Fibroblast of lung (primary cell): ENCODE data around the gene IMMT. TPM values are rescaled to one million over a fixed set of nuclear protein-coding genes. Genes with fewer than 3 reads are reported as not detected.

ENCODE experiments used
- DNase-seq, 2 donors: peaks; one replicate each; pipeline versions ENCODE4 v3.0.0 to v3.0.0-alpha.2; 2010; ENCODE audit warnings: low read depth in 2 of 2
- H2AFZ ChIP-seq: 2 replicates; pipeline ENCODE4 v1.5.1; 2012; ENCODE audit warnings: low read length, control low read depth, inconsistent platforms
- H3K27ac ChIP-seq: 2 replicates; pipeline ENCODE4 v1.5.1; 2011; ENCODE audit warnings: low read length, control low read depth; ENCODE audit not compliant: insufficient read depth
- H3K27me3 ChIP-seq: 2 replicates; pipeline ENCODE4 v1.5.1; 2011; ENCODE audit warnings: mild to moderate bottlenecking, low read length; ENCODE audit not compliant: control insufficient read depth, insufficient read depth
- H3K36me3 ChIP-seq: 2 replicates; pipeline ENCODE4 v1.5.1; 2011; ENCODE audit warnings: low read length; ENCODE audit not compliant: control insufficient read depth, insufficient read depth
- H3K4me1 ChIP-seq: 2 replicates; pipeline ENCODE4 v1.5.1; 2011; ENCODE audit warnings: low read length; ENCODE audit not compliant: control insufficient read depth, insufficient read depth; ENCODE audit errors: extremely low read depth
- H3K4me2 ChIP-seq: 2 replicates; pipeline ENCODE4 v1.5.1; 2011; ENCODE audit warnings: low read length, control low read depth; ENCODE audit not compliant: insufficient read depth; ENCODE audit errors: extremely low read depth
- H3K4me3 ChIP-seq, 4 experiments: fragments of 200-600 bp in 1 of 4; sonication (generic) in 1 of 4; replicated peaks in 1 of 4; 2 replicates each; pipeline ENCODE4 v1.5.1; 2011 to 2016; ENCODE audit warnings: low read length in 4 of 4, low read depth in 3 of 4, mild to moderate bottlenecking in 3 of 4, control low read depth in 2 of 4, inconsistent platforms in 1 of 4, mixed read lengths in 1 of 4; ENCODE audit not compliant: insufficient read depth in 1 of 4; ENCODE audit errors: control extremely low read depth in 1 of 4
- H3K79me2 ChIP-seq: 2 replicates; pipeline ENCODE4 v1.5.1; 2012; ENCODE audit warnings: mild to moderate bottlenecking, low read length, inconsistent platforms; ENCODE audit not compliant: control insufficient read depth, insufficient read depth
- H3K9ac ChIP-seq: 2 replicates; pipeline ENCODE4 v1.5.1; 2011; ENCODE audit warnings: mild to moderate bottlenecking, low read length, control low read depth; ENCODE audit not compliant: insufficient read depth
- H3K9me3 ChIP-seq: 2 replicates; pipeline ENCODE4 v1.5.1; 2012; ENCODE audit warnings: low read depth, low read length; ENCODE audit not compliant: control insufficient read depth, insufficient read depth
- H4K20me1 ChIP-seq: 2 replicates; pipeline ENCODE4 v1.5.1; 2011; ENCODE audit warnings: low read length; ENCODE audit not compliant: control insufficient read depth, insufficient read depth; ENCODE audit errors: extremely low read depth
- EZH2 ChIP-seq: IDR thresholded peaks from 2 replicates; pipeline ENCODE4 v1.5.1; 2012; ENCODE audit warnings: low read length, control low read depth, mild to moderate bottlenecking; ENCODE audit errors: missing control alignments
- polyA plus RNA-seq, 2 donors: library from polyadenylated mRNA; depleted of rRNA in 1 of 2; stranded (reverse) in 1 of 2; unstranded in 1 of 2; fragments of >200 nt; gene quantifications; 2 replicates each; pipeline ENCODE4 v1.2.1, GENCODE V29; 2011 to 2012; ENCODE audit warnings: missing spikeins in 1 of 2
- total RNA-seq: library from RNA; depleted of rRNA; stranded (reverse); fragments of >200 nt; gene quantifications from 2 replicates; pipeline ENCODE4 v1.2.1, GENCODE V29; 2014
- TF ChIP-seq, protein P1 (sequence below), 2 donors: IDR thresholded peaks in 1 of 2; conservative IDR thresholded peaks in 1 of 2; 1 replicate in 1 of 2; 2 replicates in 1 of 2; pipeline ENCODE4 v1.5.1; 2011 to 2012; ENCODE audit warnings: low read length in 2 of 2, control low read depth in 1 of 2, inconsistent platforms in 1 of 2, low read depth in 1 of 2, mild to moderate bottlenecking in 1 of 2

IMMT gene
- total and polyA plus RNA-seq, 2 donors (not counting 1 experiment from before 2014, with no cell fraction given), result 47.1 to 52.7 TPM

DNA sequence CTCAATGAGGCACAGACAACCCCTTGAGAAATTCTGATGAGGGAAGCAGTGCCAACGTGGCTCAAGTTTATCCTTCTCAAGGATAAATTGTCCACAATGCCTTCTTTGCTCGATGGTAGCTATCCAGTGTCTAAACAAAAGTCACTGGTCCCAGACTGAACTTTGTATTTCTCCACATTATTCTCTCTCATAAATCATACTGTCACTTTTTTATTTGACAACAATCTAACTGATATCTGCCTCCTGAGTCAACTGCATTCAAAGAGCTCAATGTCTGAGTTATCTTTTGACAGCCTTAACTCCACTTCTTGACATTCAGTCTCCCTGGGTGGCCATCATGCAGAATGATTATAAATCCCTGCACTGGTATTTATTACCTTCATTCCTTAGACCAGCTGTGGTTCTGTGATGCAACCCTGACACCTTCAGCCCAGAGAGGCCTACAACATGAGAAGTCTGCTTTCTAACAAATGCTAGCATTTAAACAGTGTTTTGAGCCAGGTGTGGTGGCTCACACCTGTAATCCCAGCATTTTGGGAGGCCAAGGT lies 38.2 kb downstream of the IMMT start:
- TF ChIP-seq, protein P1, sequence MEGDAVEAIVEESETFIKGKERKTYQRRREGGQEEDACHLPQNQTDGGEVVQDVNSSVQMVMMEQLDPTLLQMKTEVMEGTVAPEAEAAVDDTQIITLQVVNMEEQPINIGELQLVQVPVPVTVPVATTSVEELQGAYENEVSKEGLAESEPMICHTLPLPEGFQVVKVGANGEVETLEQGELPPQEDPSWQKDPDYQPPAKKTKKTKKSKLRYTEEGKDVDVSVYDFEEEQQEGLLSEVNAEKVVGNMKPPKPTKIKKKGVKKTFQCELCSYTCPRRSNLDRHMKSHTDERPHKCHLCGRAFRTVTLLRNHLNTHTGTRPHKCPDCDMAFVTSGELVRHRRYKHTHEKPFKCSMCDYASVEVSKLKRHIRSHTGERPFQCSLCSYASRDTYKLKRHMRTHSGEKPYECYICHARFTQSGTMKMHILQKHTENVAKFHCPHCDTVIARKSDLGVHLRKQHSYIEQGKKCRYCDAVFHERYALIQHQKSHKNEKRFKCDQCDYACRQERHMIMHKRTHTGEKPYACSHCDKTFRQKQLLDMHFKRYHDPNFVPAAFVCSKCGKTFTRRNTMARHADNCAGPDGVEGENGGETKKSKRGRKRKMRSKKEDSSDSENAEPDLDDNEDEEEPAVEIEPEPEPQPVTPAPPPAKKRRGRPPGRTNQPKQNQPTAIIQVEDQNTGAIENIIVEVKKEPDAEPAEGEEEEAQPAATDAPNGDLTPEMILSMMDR (conservative IDR thresholded peaks at IDR 0.05 in 1 of 2, IDR thresholded peaks at IDR 0.05 in 1 of 2; ENCODE audit: low read depth in 1 of 2, low read length in 2 of 2), result no peak
- TF ChIP-seq EZH2, result no peak
- Histone ChIP-seq H3K9ac (no peak overlapping the region), H3K4me2 (no peak overlapping the region), H4K20me1 (no peaks in the 10 kb centered on the region), H3K4me1 (no peaks in the 10 kb centered on the region), H3K79me2 (no peaks in the 10 kb centered on the region), H3K9me3 (no peaks in the 10 kb centered on the region), H3K27ac (no peak overlapping the region), H3K27me3 (no peaks in the 10 kb centered on the region), H3K36me3 (no peaks in the 10 kb centered on the region), H2AFZ (no peak overlapping the region), H3K4me3 (no peak overlapping the region)
- no peak for DNase-seq

DNA sequence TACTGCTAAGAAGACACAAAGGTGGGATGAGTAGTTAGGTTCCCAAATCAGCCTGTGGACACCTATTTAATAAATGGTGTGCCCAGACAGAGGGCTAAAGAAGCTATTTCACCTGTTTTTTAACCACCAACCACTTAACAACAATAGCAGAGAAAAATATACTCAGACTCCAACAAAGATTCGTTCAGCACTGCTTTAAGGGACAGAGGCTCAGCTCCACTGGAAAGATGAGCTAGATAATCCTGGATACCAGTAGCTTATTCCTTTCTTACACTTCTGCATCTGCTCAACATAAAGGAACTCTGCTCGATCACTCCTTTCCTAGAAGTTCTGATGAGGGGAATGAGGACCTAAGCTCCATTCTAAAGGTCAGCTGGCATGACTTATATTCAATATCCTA lies 44.8 kb downstream of the IMMT start:
- H3K79me2 ChIP-seq, result no peaks in the 10 kb centered on the region
- H3K9ac ChIP-seq, result no peak overlapping the region
- H3K4me1 ChIP-seq, result no peaks in the 10 kb centered on the region
- H3K9me3 ChIP-seq, result no peaks in the 10 kb centered on the region
- H3K27me3 ChIP-seq, result no peaks in the 10 kb centered on the region
- H3K4me2 ChIP-seq, result no peak overlapping the region
- DNase-seq, result no peak
- H3K27ac ChIP-seq, result no peak overlapping the region
- H2AFZ ChIP-seq, result no peak overlapping the region
- no peak overlapping the region for H3K4me3 ChIP-seq
- no peak for TF ChIP-seq EZH2
- TF ChIP-seq, protein P1 (conservative IDR thresholded peaks at IDR 0.05 in 1 of 2, IDR thresholded peaks at IDR 0.05 in 1 of 2; ENCODE audit: low read depth in 1 of 2, low read length in 2 of 2), result no peak
- H4K20me1 ChIP-seq, result no peaks in the 10 kb centered on the region
- peaks cover 14% of the 10 kb centered on the region for H3K36me3 ChIP-seq

- Histone ChIP-seq H3K9me3 (no peaks in the 10 kb centered on the region), H3K9ac (no peak overlapping the region), H3K4me1 (no peaks in the 10 kb centered on the region), H3K36me3 (peaks cover 19% of the 10 kb centered on the region), H4K20me1 (no peaks in the 10 kb centered on the region), H3K4me2 (no peak overlapping the region), H3K79me2 (no peaks in the 10 kb centered on the region), H2AFZ (no peak overlapping the region), H3K27me3 (no peaks in the 10 kb centered on the region), H3K27ac (no peak overlapping the region), H3K4me3 (no peak overlapping the region)
- TF ChIP-seq, protein P1 (conservative IDR thresholded peaks at IDR 0.05 in 1 of 2, IDR thresholded peaks at IDR 0.05 in 1 of 2; ENCODE audit: low read depth in 1 of 2, low read length in 2 of 2), result no peak
- no peak for TF ChIP-seq EZH2
- DNase-seq, result peak in 1 of 2 donors; percentile 9
Measured at GRCh38 chr2:86147793-86148192, 47.5 kb downstream of the IMMT start.
